OCI-LY1 (cell line): ENCODE measurements around the gene NMNAT1.
A peak's percentile ranks its signal among the peaks of the same experiment; 100 is the strongest.

Experiments used
- H2AFZ ChIP-seq: fragments of 200-600 bp; sonication (generic), shearing (Covaris generic); 2 replicates; pipeline ENCODE4 v1.6.0; 2014; ENCODE audit warnings: antibody characterized with exemption, mild to moderate bottlenecking, low read length
- H3F3A ChIP-seq: fragments of 200-600 bp; sonication (generic), shearing (Covaris generic); 2 replicates; pipeline ENCODE4 v1.6.0; 2014; ENCODE audit warnings: mild to moderate bottlenecking, antibody characterized with exemption, low read length, moderate library complexity; ENCODE audit not compliant: insufficient read depth
- H3K27ac ChIP-seq: fragments of 200-600 bp; sonication (generic); 2 replicates; pipeline ENCODE4 v1.5.1; 2014; ENCODE audit warnings: low read length, mixed run types, mild to moderate bottlenecking, low read depth; ENCODE audit not compliant: poor library complexity, severe bottlenecking
- H3K27me3 ChIP-seq: fragments of 200-600 bp; sonication (generic); 2 replicates; pipeline ENCODE4 v1.6.0; 2014; ENCODE audit warnings: antibody characterized with exemption, mild to moderate bottlenecking, low read length, moderate library complexity; ENCODE audit not compliant: insufficient read depth
- H3K36me3 ChIP-seq: fragments of 200-600 bp; sonication (generic); 2 replicates; pipeline ENCODE4 v1.6.1; 2014; ENCODE audit warnings: mild to moderate bottlenecking, antibody characterized with exemption, low read length, moderate library complexity, mixed read lengths; ENCODE audit not compliant: insufficient read depth
- H3K4me1 ChIP-seq: fragments of 200-600 bp; sonication (generic); 2 replicates; pipeline ENCODE4 v1.5.1; 2014; ENCODE audit warnings: mild to moderate bottlenecking, low read length, moderate library complexity; ENCODE audit not compliant: insufficient read depth, severe bottlenecking
- H3K4me2 ChIP-seq: fragments of 200-600 bp; sonication (generic), shearing (Covaris generic); 2 replicates; pipeline ENCODE4 v1.6.1; 2014; ENCODE audit warnings: low read length
- H3K4me3 ChIP-seq: fragments of 200-600 bp; sonication (generic); 2 replicates; pipeline ENCODE4 v1.5.1; 2014; ENCODE audit warnings: low read length, low read depth, mild to moderate bottlenecking, mixed read lengths; ENCODE audit not compliant: poor library complexity, severe bottlenecking
- H3K79me2 ChIP-seq: fragments of 200-600 bp; shearing (Covaris generic); 2 replicates; pipeline ENCODE4 v1.6.1; 2016; ENCODE audit warnings: mixed run types, low read length, mixed read lengths; ENCODE audit not compliant: insufficient read depth
- H3K9ac ChIP-seq: fragments of 200-600 bp; sonication (generic), shearing (Covaris generic); 2 replicates; pipeline ENCODE4 v1.6.1; 2014; ENCODE audit warnings: mild to moderate bottlenecking, low read length, mixed read lengths
- H3K9me2 ChIP-seq: fragments of 200-600 bp; sonication (generic), shearing (Covaris generic); 2 replicates; pipeline ENCODE4 v1.6.1; 2014; ENCODE audit warnings: low read depth, mild to moderate bottlenecking, low read length, mixed read lengths
- H3K9me3 ChIP-seq: fragments of 200-600 bp; shearing (Covaris generic); 2 replicates; pipeline ENCODE4 v1.6.1; 2014; ENCODE audit warnings: low read length, mixed read lengths
- H4K20me1 ChIP-seq: fragments of 200-600 bp; sonication (generic), shearing (Covaris generic); 2 replicates; pipeline ENCODE4 v1.6.0; 2016; ENCODE audit warnings: mild to moderate bottlenecking, low read length; ENCODE audit not compliant: insufficient read depth
- CTCF ChIP-seq: fragments of 200-600 bp; sonication (generic), shearing (Covaris generic); IDR thresholded peaks from 2 replicates; pipeline ENCODE4 v1.5.1; 2017; ENCODE audit warnings: mild to moderate bottlenecking, antibody characterized with exemption, low read length, moderate library complexity, mixed read lengths
- EZH2 ChIP-seq: fragments of 200-600 bp; sonication (generic), shearing (Covaris generic); IDR thresholded peaks from 2 replicates; pipeline ENCODE4 v1.8.0; 2017; ENCODE audit warnings: borderline replicate concordance, mixed run types, mild to moderate bottlenecking, antibody characterized with exemption, low read length, moderate library complexity, mixed read lengths

The NMNAT1 gene

GRCh38 chr1:9929431-9930385, 13.6 kb upstream of the NMNAT1 start:
- H4K20me1 ChIP-seq, result no peaks in the 10 kb centered on the region
- no peak overlapping the region for H3K4me2 ChIP-seq
- no peak overlapping the region for H3K4me3 ChIP-seq
- TF ChIP-seq EZH2 (no peak), CTCF (no peak)
- no peak overlapping the region for H2AFZ ChIP-seq
- no peaks in the 10 kb centered on the region for H3K9me2 ChIP-seq
- H3K9me3 ChIP-seq, result no peaks in the 10 kb centered on the region
- peaks cover 36% of the 10 kb centered on the region for H3K36me3 ChIP-seq
- peaks cover 3% of the 10 kb centered on the region; the same call in 1 of the 2 replicates for H3F3A ChIP-seq
- H3K79me2 ChIP-seq, result no peaks in the 10 kb centered on the region
- no peak overlapping the region for H3K27ac ChIP-seq
- H3K4me1 ChIP-seq, result peaks cover 9% of the 10 kb centered on the region
- H3K9ac ChIP-seq, result no peak overlapping the region
- no peaks in the 10 kb centered on the region for H3K27me3 ChIP-seq

GRCh38 chr1:9942399-9942938, 806 bp upstream of the NMNAT1 start:
- H3K36me3 ChIP-seq, result peaks cover 4% of the 10 kb centered on the region; the same call in 1 of the 2 replicates
- H2AFZ ChIP-seq, result 0 out of 2 replicates have a peak overlapping the region, but pooled peaks have one; percentile 20

GRCh38 chr1:9946315-9946714, 3.0 kb downstream of the NMNAT1 start:
- no peaks in the 10 kb centered on the region for H3K36me3 ChIP-seq
- no peak overlapping the region for H3K4me2 ChIP-seq
- no peaks in the 10 kb centered on the region for H3K9me3 ChIP-seq
- H3K9ac ChIP-seq, result no peak overlapping the region
- H3K9me2 ChIP-seq, result no peaks in the 10 kb centered on the region
- peaks cover 4% of the 10 kb centered on the region; the same call in 1 of the 2 replicates for H3K79me2 ChIP-seq
- H4K20me1 ChIP-seq, result no peaks in the 10 kb centered on the region
- no peak overlapping the region for H3K4me3 ChIP-seq
- no peak for TF ChIP-seq EZH2
- TF ChIP-seq CTCF, result no peak
- no peak overlapping the region for H2AFZ ChIP-seq
- peaks cover 38% of the 10 kb centered on the region for H3K4me1 ChIP-seq
- H3K27ac ChIP-seq, result no peak overlapping the region
- no peaks in the 10 kb centered on the region for H3K27me3 ChIP-seq
- H3F3A ChIP-seq, result no peaks in the 10 kb centered on the region

More at GRCh38 chr1:9942399-9942938, 806 bp upstream of the NMNAT1 start:
- no peaks in the 10 kb centered on the region for H3K9me3 ChIP-seq
- peak overlapping the region; percentile 75 for H3K4me2 ChIP-seq
- H3K27me3 ChIP-seq, result no peaks in the 10 kb centered on the region
- H3K4me1 ChIP-seq, result peaks cover 20% of the 10 kb centered on the region
- H4K20me1 ChIP-seq, result no peaks in the 10 kb centered on the region
- TF ChIP-seq EZH2 (no peak), CTCF (peak; percentile 67)
- H3K9ac ChIP-seq, result peak overlapping the region; percentile 99
- H3F3A ChIP-seq, result no peaks in the 10 kb centered on the region
- no peaks in the 10 kb centered on the region for H3K9me2 ChIP-seq
- H3K4me3 ChIP-seq, result peak overlapping the region; percentile 96
- peaks cover 4% of the 10 kb centered on the region; the same call in 1 of the 2 replicates for H3K79me2 ChIP-seq
- H3K27ac ChIP-seq, result peak overlapping the region; percentile 59
